GM12865 (cell line): Measurements from ENCODE around the gene STEAP3.

Source experiments
- DNase-seq: peaks from one replicate; pipeline ENCODE4 v3.0.0; 2010; ENCODE audit warnings: low read depth
- H3K4me3 ChIP-seq: 2 replicates; pipeline ENCODE4 v1.5.1; 2011; ENCODE audit warnings: mild to moderate bottlenecking, low read depth, low read length, control low read depth
- CTCF ChIP-seq: IDR thresholded peaks from 2 replicates; pipeline ENCODE4 v1.5.1; 2011; ENCODE audit warnings: low read length, control low read depth, low read depth, inconsistent platforms; ENCODE audit not compliant: insufficient read depth; ENCODE audit errors: missing control alignments

Gene STEAP3

GRCh38 chr2:119206201-119206600 lies 17.4 kb upstream of the STEAP3 start:
- no peak overlapping the region for H3K4me3 ChIP-seq
- DNase-seq = no peak
- TF ChIP-seq CTCF = no peak

- H3K4me3 ChIP-seq = no peak overlapping the region
- no peak for DNase-seq
- no peak for TF ChIP-seq CTCF
These were observed 16.2 kb upstream of the STEAP3 start for GRCh38 chr2:119207447-119207846.

GRCh38 chr2:119208791-119209203 lies 14.8 kb upstream of the STEAP3 start:
- DNase-seq = no peak
- no peak for TF ChIP-seq CTCF
- no peak overlapping the region for H3K4me3 ChIP-seq

- TF ChIP-seq CTCF = no peak
- H3K4me3 ChIP-seq = no peak overlapping the region
- DNase-seq = no peak
These were observed 11.4 kb upstream of the STEAP3 start for GRCh38 chr2:119212139-119212800.

- no peak for DNase-seq
- no peak overlapping the region for H3K4me3 ChIP-seq
- no peak for TF ChIP-seq CTCF
These were observed 9.1 kb upstream of the STEAP3 start for GRCh38 chr2:119214453-119215037.

GRCh38 chr2:119216994-119217393 lies 6.6 kb upstream of the STEAP3 start:
- TF ChIP-seq CTCF = no peak
- H3K4me3 ChIP-seq = no peak overlapping the region
- DNase-seq = no peak
